GM19193 (cell line): ENCODE data around the gene CNGA4.

Experiments
- POLR2A ChIP-seq: IDR thresholded peaks from 4 replicates; pipeline ENCODE4 v1.6.1; 2011; ENCODE audit not compliant: insufficient read depth, insufficient read length; ENCODE audit errors: extremely low read depth

The CNGA4 gene

DNA sequence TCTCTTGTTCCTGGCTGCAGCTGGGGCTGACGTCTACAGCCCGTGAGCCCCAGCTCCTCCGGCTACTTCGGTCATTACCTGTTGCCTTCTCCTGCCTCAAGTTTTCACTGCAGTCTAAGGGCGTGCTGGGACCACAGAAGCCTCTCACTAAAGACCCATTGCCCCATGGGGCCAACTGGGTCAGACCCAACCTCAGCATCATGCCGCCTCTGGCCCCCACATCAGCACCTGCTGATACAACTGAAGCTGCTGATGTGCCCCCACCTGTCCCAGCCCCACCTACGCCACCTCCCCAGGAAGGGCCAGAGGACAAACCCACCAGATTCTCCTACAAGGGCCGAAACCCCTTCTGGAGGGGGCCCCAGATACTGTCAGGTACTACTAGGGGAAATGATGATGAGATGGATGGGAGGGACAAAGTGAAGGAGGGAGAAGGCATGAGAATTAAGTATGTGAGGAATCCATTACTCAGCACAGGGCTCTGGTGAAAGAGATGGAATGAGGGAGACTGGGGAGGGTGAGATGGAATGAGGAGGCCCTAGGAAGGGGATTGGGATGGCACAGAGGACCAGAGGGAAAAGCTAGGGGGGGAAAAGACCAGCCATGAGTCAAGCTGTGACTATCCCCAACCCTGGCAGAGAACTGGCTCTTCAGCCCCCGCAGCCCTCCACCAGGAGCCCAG lies 28.5 kb upstream of the CNGA4 start:
- no peak for TF ChIP-seq POLR2A

DNA sequence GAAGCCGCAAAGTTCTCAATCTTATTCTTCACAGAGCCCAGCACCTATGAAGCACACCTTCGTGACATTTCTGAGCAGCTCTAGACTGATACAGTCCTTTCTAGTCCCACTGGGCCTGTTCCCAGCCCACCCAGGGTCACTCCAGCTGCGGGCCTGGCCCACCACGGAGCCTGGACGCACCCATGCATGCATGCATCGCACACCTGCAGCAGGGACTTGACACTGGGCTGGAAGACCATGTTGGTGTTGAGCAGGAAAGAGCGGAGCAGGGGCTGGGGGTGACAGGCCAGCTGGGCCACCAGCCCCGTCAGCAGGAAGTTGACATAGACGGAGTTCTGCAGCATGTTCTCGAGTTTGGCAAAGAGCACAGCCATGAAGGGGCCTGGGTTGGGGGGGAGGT lies 24.4 kb upstream of the CNGA4 start:
- no peak for TF ChIP-seq POLR2A

DNA sequence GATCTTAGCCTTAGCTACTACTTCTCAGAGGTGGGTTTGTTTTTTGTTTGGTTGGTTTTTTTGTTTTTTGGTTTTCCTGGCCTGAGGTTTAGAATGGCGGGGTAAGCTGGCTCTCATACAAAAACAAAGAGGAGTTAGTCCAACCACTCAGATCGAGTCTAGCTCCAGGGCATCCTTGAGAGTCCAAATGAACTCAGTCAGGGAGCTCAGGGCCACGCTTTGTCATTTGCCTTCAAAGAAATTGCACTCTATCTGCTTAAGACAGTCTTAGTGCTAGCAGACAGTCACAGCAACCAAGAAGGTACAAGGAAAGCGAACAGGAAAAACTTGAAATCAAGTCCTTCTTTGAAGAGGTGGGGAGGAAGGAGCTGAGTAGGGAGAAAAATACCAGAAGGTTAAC lies 22.4 kb upstream of the CNGA4 start:
- no peak for TF ChIP-seq POLR2A

DNA sequence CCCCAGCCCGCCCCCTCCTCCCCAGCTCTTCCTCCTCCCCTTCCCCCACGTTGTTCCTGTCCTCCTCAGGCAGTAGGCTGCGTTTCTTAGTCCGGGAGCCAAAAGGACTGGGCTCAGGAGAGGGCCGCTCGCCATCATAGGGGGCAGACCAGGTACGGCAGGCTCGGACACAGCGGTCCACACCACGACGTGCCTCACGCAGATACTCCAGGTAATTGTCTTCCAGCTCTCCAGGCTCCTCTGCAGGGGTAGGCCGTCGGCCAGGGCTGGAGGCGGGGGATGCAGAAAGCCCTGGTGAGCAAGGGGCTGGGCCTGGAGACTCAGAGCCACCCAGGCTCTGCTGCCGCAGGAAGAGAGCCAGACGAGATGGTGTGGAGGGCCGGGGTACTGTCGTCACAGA lies 21.2 kb upstream of the CNGA4 start:
- no peak for TF ChIP-seq POLR2A

DNA sequence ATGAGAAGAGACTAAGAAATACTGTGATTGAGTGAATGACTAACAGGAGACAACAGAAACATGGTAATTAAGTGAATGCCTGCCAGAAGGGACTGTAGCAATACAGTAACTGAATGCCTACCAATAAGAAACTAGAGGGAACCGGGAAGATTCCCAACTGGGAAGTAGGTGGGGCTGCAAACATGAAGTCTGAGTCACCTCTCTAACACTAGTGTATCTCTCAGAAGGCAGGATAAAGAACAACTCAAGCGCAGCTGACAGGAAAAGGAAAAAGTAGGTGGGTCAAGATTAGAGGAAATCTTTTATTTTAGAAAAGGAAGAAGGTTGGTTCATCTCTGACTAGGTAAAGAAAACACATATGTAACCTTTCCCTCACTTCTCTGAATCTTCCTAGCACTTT lies 19.5 kb upstream of the CNGA4 start:
- no peak for TF ChIP-seq POLR2A

DNA sequence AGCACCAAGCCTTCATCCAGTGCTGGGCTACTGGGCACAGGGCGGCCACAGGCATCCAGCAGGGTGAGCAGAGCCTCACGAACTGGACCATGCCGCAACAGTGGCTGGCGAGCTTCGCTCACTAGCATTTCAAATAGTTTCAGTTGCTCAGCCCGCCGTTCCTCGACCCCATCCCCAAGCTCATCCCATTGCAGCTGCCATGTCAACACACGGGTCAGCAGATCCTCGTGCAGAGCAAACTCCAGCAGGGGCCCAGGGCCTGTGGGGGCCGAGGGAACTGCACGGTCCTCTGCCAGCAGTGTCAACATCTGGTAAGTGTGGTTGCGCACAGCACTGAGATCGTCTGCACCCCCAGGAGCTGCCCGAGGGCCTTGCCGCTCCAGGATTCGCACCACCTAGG lies 15.0 kb upstream of the CNGA4 start:
- TF ChIP-seq POLR2A, result no peak

DNA sequence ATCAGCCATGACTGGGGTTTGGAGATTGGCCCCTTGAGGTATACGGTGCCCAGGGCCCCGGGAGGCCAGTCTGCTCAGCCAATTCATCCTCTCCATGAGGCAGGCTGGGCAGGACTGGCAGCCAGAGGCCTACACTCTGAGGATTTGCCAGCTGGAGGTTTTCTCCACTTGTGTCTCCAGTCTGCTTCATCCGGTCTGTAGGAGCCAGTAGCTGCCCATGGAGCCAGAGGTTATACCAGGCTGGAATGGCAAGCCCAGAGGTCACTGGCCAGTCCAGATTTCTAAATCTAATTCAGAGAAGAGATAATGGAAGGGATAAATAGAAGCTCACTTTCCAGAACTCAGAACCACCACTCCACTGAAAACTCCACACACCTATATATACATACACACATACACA lies 14.5 kb upstream of the CNGA4 start:
- no peak for TF ChIP-seq POLR2A

DNA sequence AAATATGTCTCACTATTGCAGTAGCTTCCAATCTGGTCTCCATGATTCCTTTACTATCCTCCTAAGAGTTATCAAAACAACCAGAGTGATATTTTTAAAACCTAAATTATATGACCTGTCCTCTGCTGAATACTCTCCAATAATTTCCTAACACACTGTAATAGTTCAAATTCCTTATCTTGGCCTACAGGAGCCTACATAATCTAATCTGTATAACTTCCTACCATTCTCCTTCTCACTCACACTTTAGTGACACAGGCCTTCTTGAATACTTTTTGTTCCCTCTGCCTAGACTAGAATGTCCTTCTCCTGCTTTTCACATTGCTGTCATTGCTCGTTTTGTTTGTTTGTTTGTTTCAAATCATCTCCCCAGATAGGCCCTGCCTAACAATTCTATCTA lies 13.9 kb upstream of the CNGA4 start:
- TF ChIP-seq POLR2A, result no peak

DNA sequence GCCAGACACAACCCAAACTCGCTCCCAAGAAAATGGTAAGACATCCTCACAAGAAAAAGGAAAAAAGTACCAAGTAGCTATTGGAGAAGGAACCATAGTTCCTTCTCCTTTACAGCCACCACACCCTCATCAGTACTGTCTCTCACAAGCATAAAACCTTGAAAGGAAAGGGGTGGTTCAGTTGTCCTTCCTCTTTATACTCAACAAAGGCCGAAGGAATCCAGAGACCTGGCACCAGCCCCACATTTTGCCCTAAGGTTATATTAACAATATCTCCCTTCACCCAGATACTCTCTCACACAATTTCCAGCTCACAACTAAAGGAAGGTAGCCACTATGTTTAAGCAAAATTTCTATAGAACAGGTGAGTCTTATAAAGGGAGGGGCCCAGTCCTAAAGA lies 13.0 kb upstream of the CNGA4 start:
- no peak for TF ChIP-seq POLR2A

DNA sequence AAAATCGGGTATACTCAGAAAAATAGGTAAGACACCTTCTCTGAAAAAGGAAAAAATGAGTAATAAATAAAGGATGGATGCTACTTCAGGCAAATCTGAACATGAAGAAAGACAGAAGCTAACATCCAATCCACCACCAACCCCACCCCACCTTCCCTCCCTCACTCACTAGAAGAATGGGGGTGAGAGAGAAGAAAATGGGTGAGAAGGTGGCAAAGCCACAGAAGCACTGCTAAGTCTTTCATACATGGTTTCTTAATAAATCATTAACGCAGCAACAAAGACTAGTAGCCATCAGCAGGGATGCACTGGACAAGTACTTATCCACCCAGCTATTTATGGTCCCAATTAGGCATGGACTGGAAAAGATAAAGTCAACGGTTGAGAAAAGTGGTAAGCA lies 10.4 kb upstream of the CNGA4 start:
- no peak for TF ChIP-seq POLR2A

DNA sequence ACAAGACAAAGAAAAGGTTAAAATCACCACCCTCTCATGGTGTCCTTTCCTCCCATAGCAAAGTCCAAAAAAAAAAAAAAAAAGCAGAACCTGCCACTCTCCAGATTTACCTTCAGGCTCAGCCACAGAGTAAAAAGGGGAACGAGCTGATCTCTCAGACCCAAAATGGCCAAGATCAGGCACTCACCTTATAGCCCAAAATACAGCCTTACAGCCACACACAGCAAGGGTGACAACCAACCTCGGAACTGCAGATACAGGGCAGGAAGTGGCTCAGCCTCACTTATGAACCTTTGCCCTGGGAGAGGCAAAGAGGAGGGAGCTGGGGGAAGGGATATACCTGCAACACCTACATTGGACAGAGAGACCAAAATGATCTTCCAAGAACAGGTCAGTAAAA lies 9.0 kb upstream of the CNGA4 start:
- TF ChIP-seq POLR2A, result no peak

DNA sequence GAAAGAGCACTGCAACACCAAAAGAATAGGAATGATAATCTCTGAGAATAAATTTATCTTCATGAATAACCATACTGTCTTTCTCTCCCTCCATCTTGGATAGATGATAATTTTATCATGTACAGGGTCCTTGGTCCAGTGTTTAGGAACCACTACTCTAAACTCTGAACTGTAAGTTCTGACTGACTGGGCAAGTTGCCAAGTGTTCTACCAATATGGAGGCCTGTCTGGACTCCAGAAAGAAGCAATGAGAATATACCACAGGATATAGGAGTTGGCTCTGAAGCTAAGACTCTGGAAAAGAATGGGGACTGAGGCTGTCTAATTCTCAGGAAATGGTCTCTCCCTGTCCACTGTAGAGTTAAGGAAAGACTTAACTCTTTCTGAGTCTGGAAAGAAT lies 6.0 kb upstream of the CNGA4 start:
- no peak for TF ChIP-seq POLR2A

DNA sequence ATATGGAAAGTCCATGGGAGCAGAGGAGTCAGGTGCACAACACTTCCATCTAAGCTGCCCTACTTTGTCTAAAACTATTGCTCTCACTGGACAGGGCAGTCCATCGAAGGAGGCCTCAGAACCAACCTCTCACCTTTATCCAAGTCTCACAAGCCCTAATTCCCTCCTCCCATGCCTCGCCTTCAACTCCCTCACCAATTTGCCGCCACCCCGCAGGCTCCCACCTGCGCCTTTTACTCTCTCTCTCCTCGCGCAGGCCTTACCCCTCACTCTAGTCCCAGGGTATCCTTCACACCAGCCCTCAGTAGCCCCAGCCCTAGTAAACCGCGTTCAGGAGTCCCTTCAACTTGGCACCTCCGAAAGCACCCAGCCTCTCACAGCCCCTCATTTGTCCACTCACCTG lies 4.9 kb upstream of the CNGA4 start:
- no peak for TF ChIP-seq POLR2A

DNA sequence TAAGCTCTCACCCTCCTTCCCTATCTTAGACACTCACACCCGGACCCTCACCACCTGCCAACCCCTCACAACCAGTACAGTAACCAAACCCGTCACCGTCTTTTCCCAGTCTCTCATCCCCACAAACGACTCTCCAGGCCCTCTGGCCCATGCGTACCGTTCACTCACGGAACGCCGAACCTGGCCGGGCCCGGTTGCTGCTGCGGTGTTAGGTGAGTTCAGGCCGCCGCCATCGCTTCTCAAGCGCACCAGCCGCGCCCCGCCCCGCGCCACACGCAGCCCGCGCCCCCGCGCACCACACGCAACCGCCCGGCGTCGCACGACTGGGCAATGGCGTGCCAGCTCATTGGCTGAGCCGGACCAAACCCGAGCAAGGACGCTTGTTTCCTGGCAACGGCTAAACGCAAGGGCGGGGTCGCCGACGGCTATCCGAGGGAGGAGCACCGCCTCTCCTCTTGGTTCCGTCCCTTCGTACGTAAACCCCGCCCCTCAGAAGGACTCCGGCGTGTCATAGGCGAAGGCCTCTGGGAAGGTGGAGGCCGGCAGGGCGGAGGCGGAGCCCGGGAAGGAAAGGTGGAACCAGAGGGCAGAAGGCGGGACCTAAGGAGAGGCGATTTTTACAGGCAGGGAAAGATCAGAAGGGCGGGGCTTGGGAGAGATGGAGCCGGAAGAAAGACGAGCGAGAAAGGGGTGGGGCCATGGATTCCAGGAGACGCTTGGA lies 4.3 kb upstream of the CNGA4 start, which contains the start of gene FHIP1B:
Gene FHIP1B, minus strand, starts transcription at position 250 of the 721 bp plus-strand sequence. CDS start 10,120 bp downstream, outside the sequence.
- TF ChIP-seq POLR2A, result peak; percentile 63

DNA sequence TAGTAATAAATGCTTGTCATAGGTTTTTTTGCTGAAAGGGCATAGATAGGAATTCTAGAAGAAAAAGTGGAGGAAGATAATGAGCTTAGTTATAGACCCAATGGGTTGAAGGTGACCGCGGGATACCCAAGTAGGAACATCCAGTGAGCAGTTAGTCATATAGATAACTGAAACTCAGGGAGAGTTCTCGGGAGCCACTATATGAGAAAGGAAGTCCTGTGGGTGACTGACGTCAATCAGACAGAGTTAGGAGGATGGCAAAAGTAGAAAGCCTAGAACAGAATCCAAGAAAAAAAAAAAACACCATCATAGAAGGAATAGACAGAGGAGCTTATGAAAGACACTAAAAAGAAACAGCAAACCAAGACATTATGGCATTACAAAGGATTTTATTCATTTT lies 1.6 kb upstream of the CNGA4 start:
- no peak for TF ChIP-seq POLR2A

DNA sequence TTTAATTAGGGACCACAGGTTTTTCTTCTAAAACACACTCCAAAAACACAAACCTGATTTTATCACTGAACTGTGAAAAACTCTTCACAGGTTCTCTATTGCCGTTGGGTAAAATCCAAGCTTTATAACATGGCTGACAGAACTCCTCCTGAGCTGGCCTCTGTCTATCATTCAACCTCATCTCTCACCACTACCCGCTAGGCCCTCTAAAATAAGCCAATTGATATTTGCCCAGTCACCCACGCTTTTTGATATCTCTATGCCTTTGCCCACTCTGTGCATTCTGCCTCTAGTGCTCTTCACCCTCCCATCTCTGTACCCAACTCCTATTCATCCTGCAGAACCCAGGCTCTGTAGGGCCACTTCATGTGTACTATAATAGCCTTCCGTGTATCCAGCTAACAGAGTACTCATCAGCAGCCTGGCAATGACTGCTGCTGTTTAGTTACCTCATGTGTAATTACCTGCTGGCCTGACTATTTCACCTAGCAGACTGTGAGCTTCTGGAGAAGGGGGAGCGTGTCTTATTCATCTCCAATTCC lies 1.1 kb upstream of the CNGA4 start:
- no peak for TF ChIP-seq POLR2A

DNA sequence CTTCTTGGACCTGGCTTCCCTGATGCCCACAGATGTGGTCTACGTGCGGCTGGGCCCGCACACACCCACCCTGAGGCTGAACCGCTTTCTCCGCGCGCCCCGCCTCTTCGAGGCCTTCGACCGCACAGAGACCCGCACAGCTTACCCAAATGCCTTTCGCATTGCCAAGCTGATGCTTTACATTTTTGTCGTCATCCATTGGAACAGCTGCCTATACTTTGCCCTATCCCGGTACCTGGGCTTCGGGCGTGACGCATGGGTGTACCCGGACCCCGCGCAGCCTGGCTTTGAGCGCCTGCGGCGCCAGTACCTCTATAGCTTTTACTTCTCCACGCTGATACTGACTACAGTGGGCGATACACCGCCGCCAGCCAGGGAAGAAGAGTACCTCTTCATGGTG lies 1.2 kb downstream of the CNGA4 start:
- TF ChIP-seq POLR2A, result no peak

DNA sequence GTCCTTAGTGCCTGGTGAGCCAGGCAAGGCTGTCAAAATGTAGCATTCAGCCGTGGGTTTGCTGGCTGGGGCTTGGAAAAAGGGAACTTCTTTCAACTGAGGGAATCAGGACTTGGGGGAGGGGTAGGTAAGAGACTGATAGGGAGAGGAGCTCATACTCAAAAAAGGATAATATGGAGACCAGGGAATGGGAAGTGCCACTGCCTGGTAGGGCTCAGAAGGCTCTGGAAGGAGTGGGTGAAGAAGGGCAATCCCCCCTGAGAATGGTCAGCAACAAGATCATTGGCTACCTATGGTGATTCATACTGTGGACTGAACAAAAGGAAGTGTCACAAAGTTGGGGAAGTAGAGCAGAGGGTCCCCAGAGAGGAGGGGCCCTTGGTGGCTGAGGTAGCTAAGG lies 1.9 kb downstream of the CNGA4 start:
- TF ChIP-seq POLR2A, result no peak
